GM21360 (cell line): ENCODE data around the gene CASKIN1.
"Not testable (repeated sequence)": the region's sequence is repeated elsewhere in the genome, so short reads cannot be mapped to it uniquely, and the experiment has no call there.

Source experiments
- ATAC-seq: cut with Tn5 transposase; IDR thresholded peaks from one replicate; pipeline ENCODE4 v1.9.1; 2021; ENCODE audit warnings: mild to moderate bottlenecking, moderate library complexity; ENCODE audit not compliant: unreplicated experiment

Gene CASKIN1

GRCh38 chr16:2211923-2212347, 15.5 kb upstream of the CASKIN1 start:
- no peak for ATAC-seq

GRCh38 chr16:2210386-2211365, 14.3 kb upstream of the CASKIN1 start, which contains the start of gene BRICD5:
Gene BRICD5, minus strand, starts transcription at chr16:2210863. Its CDS starts 30 bp downstream, at chr16:2210833.
- ATAC-seq = no peak

- no peak for ATAC-seq
Measured at GRCh38 chr16:2210009-2210332, 13.6 kb upstream of the CASKIN1 start.

- ATAC-seq = no peak
Measured at GRCh38 chr16:2209258-2210008, 13.0 kb upstream of the CASKIN1 start.

GRCh38 chr16:2208772-2209171, 12.4 kb upstream of the CASKIN1 start:
- no peak for ATAC-seq

GRCh38 chr16:2208308-2208707, 11.9 kb upstream of the CASKIN1 start:
- ATAC-seq = no peak

GRCh38 chr16:2207872-2208271, 11.5 kb upstream of the CASKIN1 start:
- no peak for ATAC-seq

- ATAC-seq = no peak
Measured at GRCh38 chr16:2206780-2207433, 10.5 kb upstream of the CASKIN1 start.

GRCh38 chr16:2206420-2206779, 10.0 kb upstream of the CASKIN1 start:
- ATAC-seq = no peak

- ATAC-seq = no peak
Measured at GRCh38 chr16:2205967-2206313, 9.5 kb upstream of the CASKIN1 start.

- ATAC-seq = peak; percentile 80
Measured at GRCh38 chr16:2205104-2205966, 8.9 kb upstream of the CASKIN1 start, which contains the start of gene MLST8. Gene MLST8, plus strand, starts transcription at chr16:2205454. Its CDS starts 632 bp downstream, at chr16:2206086.

GRCh38 chr16:2204416-2205103, 8.2 kb upstream of the CASKIN1 start:
- no peak for ATAC-seq

- ATAC-seq = not testable (repeated sequence)
Measured at GRCh38 chr16:2203119-2203688, 6.8 kb upstream of the CASKIN1 start.

GRCh38 chr16:2200313-2200712, 3.9 kb upstream of the CASKIN1 start:
- ATAC-seq = no peak

- ATAC-seq = no peak
Measured at GRCh38 chr16:2199621-2200139, 3.3 kb upstream of the CASKIN1 start.

GRCh38 chr16:2199095-2199494, 2.7 kb upstream of the CASKIN1 start:
- no peak for ATAC-seq

- no peak for ATAC-seq
Measured at GRCh38 chr16:2198283-2198682, 1.9 kb upstream of the CASKIN1 start.

GRCh38 chr16:2197765-2198164, 1.4 kb upstream of the CASKIN1 start:
- no peak for ATAC-seq

GRCh38 chr16:2196981-2197511, 641 bp upstream of the CASKIN1 start:
- no peak for ATAC-seq
